Measurements from ENCODE around the gene PPIL3. TPM values are rescaled to one million over a fixed set of nuclear protein-coding genes. Genes with fewer than 3 reads are reported as not detected.
A peak's percentile ranks its signal among the peaks of the same experiment; 100 is the strongest.

Gene PPIL3
- polyA plus RNA-seq, 6 donors from 2014 or later: 25.3 to 47.1 (median 33.7) TPM

DNA sequence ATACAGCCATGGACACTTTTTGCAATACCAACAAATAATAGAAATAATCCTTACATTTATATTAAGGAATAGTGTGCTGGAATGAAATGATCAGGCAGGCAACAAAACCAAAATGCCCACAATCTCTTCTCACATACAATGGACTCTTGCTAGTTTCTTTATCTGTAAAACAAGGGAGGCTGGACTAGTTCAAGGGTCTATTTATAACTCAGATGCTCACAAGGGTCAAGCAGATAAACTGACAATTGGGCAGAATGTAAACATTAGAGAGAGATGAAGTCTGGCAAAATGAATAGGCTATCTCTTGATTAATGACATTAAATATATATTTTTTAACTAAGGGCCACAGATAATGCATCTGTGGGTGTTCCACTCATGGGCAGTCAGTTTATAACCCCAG lies 11.4 kb downstream of the PPIL3 start:
- H3K27me3 Mint-ChIP-seq: no peaks in the 10 kb centered on the region
- no peak overlapping the region for H3K4me3 Mint-ChIP-seq
- DNase-seq: no peak
- H3K36me3 Mint-ChIP-seq: peaks cover 0 to 21% of the 10 kb centered on the region in 2 donors
- no peaks in the 10 kb centered on the region for H3K9me3 Mint-ChIP-seq
- no peak for ATAC-seq (ENCODE audit: low read depth in 2 of 2)
- H3K27ac Mint-ChIP-seq: no peak overlapping the region
- no peaks in the 10 kb centered on the region for H3K4me1 Mint-ChIP-seq

DNA sequence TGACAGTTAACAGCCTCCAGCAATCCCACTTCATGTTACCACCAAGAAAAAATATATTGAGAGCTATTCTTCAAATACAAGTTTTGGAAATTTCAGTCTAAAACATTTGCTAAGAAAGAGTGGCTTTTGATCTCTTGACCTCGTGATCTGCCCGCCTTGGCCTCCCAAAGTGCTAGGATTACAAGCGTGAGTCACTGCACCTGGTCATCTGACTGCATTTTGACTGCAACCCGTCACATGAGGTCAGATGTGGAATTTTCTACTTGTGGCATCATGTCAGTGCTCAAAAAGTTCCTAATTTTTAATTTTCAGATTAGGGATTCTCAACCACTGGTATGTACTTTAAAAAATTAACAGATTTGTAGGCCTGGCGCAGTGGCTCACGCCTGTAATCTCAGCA lies 15.3 kb downstream of the PPIL3 start:
- peaks cover 0 to 2% (median 0%) of the 10 kb centered on the region in 3 donors for H3K4me1 Mint-ChIP-seq
- DNase-seq: no peak
- no peak for ATAC-seq (ENCODE audit: low read depth in 2 of 2)
- no peak overlapping the region for H3K27ac Mint-ChIP-seq
- H3K27me3 Mint-ChIP-seq: no peaks in the 10 kb centered on the region
- no peaks in the 10 kb centered on the region for H3K36me3 Mint-ChIP-seq
- H3K4me3 Mint-ChIP-seq: no peak overlapping the region
- no peaks in the 10 kb centered on the region for H3K9me3 Mint-ChIP-seq

DNA sequence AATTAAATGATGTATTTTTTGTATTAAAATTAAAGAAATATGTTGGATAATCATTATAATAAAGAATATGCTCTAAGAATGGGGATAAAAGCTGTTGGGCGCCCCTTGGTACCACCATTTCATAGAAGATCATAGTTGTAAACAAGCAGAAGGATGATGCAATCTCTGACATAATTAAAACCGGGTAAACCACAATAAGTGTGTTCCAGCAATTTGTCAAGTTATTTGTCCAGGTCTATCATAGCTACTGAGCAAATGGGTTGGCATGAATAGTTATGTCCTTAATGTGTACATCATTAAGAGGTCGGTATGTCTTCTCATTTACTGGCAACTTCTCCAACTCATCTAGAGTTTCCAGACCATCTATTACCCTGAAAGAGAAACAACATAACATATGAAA lies 17.7 kb downstream of the PPIL3 start:
- H3K4me3 Mint-ChIP-seq: no peak overlapping the region
- H3K4me1 Mint-ChIP-seq: peaks cover 0 to 7% (median 0%) of the 10 kb centered on the region in 3 donors
- DNase-seq (no peak), ATAC-seq (ENCODE audit: low read depth in 2 of 2) (no peak)
- no peaks in the 10 kb centered on the region for H3K36me3 Mint-ChIP-seq
- H3K27me3 Mint-ChIP-seq: no peaks in the 10 kb centered on the region
- no peak overlapping the region for H3K27ac Mint-ChIP-seq
- no peaks in the 10 kb centered on the region for H3K9me3 Mint-ChIP-seq

DNA sequence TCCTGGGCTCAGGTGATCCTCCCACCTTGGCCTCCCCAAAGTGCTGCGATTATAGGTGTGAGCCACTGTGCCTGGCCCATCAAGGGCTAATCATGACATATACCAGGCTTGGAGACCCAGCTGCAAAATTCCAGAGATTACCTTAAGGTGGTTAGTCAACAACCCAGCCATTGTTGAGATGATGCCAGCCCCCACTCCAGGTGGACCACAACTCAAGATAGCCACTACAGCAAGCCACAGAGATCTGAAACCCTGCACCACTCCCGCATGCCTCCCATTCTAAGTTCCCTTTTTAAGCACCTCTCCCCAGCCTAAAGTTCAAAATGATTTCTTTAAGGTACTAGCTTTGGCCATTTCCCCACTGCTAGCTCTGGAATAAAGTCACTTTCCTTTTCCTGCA lies 19.9 kb downstream of the PPIL3 start:
- DNase-seq (no peak), ATAC-seq (ENCODE audit: low read depth in 2 of 2) (no peak)
- Mint-ChIP-seq H3K27ac (no peak overlapping the region), H3K36me3 (peaks cover 1 to 3% of the 10 kb centered on the region in 2 donors), H3K4me1 (peaks cover 8 to 15% (median 9%) of the 10 kb centered on the region in 3 donors), H3K9me3 (peaks cover 0 to under 1% (median 0%) of the 10 kb centered on the region in 7 donors), H3K4me3 (peak overlapping the region in 1 of 8 donors; percentile 34), H3K27me3 (no peaks in the 10 kb centered on the region)

DNA sequence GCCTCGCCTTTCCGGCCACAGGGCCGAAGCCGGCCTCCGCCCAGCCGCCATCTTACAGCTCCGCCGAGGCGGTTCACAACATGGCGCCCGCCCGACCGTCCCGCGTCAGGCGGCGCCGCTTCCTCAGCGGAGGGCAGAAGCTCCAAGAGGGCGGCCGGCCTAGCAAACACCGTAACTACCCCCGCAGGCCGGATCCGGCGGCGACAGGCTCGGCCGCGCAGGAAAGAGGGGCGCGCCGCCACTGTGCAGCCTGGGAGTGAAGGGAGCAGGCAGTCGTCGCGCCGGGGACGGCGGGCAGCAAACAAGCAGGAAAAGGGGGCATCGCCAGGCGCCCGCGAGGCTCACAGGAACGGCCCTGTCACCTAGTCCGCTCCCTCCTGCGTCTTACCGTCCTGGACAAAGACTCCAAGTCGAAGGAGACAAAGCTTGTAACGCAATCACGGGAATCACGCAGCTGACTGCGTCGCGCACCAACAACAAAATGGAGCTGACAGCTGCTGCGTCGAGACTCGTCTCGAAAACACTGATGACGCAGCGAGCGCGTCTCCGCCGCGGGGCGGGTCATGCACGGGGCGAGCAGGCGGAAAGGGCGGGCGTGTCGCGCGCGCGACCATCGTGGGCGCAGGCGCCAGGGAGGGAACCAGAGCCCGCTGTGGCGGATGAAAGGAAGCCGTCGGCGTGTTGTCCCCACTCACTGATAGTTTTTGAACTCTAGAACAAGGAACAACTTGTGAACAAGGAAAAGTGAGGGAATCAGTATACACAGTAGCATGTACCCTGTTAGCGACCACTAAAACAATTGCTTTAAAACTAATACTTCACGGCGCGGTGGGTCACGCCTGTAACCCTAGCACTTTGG lies 24.5 kb downstream of the PPIL3 start, which contains the start of gene CLK1:
CLK1 (minus strand) TSS at position 483 of the 859 bp plus-strand sequence. CDS start 2,796 bp downstream, outside the sequence.
- Mint-ChIP-seq H3K4me1 (peaks cover 31 to 45% (median 37%) of the 10 kb centered on the region in 3 donors), H3K27ac (peak within 1 kb of the TSS; percentile 99 to 100 (median 100)), H3K4me3 (peak within 1 kb of the TSS; percentile 84 to 100 (median 96)), H3K36me3 (peaks cover 23 to 36% of the 10 kb centered on the region in 2 donors), H3K27me3 (no peaks in the 10 kb centered on the region), H3K9me3 (peaks cover 0 to 3% (median 0%) of the 10 kb centered on the region in 7 donors)
- DNase-seq (peak; percentile 93), ATAC-seq (ENCODE audit: low read depth in 2 of 2) (peak; percentile 77 to 78)

DNA sequence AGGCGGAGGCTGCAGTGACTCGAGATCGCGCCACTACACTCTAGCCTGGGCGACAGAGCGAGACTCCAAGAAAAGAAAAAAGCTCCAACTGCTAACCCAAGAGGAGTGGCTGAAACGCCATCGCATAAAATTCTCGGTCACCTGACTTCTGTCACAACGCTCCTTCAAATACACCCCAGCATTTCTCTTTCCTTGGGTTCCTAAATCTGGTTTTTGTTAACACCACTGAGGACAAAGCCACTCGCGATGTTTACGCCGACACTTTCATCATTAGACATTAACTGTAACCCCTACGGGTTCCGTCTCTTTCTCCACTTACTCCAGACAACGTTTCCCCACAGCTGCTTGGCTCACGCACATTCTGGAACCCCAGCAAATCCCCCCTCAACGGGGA lies 25.1 kb downstream of the PPIL3 start:
- Mint-ChIP-seq H3K27ac (peak overlapping the region; percentile 99 to 100 (median 100)), H3K9me3 (peaks cover 0 to 3% (median 0%) of the 10 kb centered on the region in 7 donors), H3K4me1 (peaks cover 32 to 51% (median 41%) of the 10 kb centered on the region in 3 donors), H3K27me3 (no peaks in the 10 kb centered on the region), H3K4me3 (peak overlapping the region; percentile 84 to 100 (median 96)), H3K36me3 (peaks cover 27 to 38% of the 10 kb centered on the region in 2 donors)
- no peak for DNase-seq
- ATAC-seq (ENCODE audit: low read depth in 2 of 2): peak; percentile 13 to 16

DNA sequence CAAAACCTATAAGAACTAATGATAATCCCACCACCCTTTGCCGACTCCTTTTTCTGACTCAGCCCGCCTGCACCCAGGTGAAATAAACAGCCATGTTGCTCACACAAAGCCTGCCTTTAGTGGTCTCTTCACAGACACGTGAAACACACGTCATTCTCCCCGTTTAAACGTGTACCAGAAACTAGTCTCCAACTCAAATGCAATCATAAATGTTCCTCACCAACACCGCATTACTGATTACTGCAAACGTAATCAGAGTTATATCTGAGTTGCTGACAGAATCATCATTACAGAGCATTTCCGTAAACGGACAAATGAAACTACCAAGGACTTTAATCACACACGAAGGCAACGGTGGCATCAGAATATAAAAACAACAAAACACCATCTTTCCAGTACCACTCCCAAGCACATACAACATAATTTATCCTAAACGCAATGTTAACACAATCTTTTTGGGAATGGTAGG lies 26.3 kb downstream of the PPIL3 start:
- H3K4me3 Mint-ChIP-seq: peak overlapping the region; percentile 84 to 100 (median 96)
- peaks cover 38 to 50% of the 10 kb centered on the region in 2 donors for H3K36me3 Mint-ChIP-seq

DNA sequence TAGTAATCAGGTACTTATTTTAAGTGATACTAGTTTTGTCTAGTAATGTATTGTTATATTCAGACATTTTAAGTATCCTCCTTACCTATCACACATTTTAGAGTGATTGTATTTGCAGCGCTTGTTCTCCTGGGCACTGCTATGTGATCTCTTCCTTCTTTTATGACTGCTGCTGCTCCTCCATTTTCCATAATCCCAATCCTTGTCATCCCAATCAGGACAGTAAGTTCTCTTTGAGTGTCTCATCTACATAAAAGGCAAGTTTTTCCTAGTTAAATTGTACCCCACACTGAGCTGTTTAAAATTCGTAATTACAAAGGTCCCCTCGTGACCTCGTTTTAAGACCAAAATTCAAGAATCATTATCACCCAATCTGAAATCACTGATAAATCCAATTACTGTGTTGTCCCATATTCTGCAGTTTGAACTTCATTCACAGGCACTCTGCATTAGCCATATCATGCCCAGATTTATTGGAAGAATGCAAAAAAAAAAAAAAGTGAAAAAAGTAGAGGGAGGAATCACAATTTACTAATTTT lies 27.2 kb downstream of the PPIL3 start:
- Mint-ChIP-seq H3K4me3 (peak overlapping the region; percentile 84 to 100 (median 96)), H3K4me1 (peaks cover 42 to 56% (median 54%) of the 10 kb centered on the region in 3 donors), H3K27me3 (no peaks in the 10 kb centered on the region), H3K9me3 (peaks cover 0 to 3% (median 0%) of the 10 kb centered on the region in 7 donors), H3K27ac (peak overlapping the region; percentile 47 to 100 (median 86)), H3K36me3 (peaks cover 44 to 55% of the 10 kb centered on the region in 2 donors)
- DNase-seq: no peak
- no peak for ATAC-seq (ENCODE audit: low read depth in 2 of 2)

More for the DNA sequence above, 26.3 kb downstream of the PPIL3 start:
- H3K4me1 Mint-ChIP-seq: peaks cover 42 to 58% (median 53%) of the 10 kb centered on the region in 3 donors
- DNase-seq: peak; percentile 55
- H3K27ac Mint-ChIP-seq: peak overlapping the region; percentile 99 to 100 (median 100)
- H3K27me3 Mint-ChIP-seq: no peaks in the 10 kb centered on the region
- peak; percentile 6 to 18 for ATAC-seq (ENCODE audit: low read depth in 2 of 2)
- H3K9me3 Mint-ChIP-seq: peaks cover 0 to 3% (median 0%) of the 10 kb centered on the region in 7 donors

DNA sequence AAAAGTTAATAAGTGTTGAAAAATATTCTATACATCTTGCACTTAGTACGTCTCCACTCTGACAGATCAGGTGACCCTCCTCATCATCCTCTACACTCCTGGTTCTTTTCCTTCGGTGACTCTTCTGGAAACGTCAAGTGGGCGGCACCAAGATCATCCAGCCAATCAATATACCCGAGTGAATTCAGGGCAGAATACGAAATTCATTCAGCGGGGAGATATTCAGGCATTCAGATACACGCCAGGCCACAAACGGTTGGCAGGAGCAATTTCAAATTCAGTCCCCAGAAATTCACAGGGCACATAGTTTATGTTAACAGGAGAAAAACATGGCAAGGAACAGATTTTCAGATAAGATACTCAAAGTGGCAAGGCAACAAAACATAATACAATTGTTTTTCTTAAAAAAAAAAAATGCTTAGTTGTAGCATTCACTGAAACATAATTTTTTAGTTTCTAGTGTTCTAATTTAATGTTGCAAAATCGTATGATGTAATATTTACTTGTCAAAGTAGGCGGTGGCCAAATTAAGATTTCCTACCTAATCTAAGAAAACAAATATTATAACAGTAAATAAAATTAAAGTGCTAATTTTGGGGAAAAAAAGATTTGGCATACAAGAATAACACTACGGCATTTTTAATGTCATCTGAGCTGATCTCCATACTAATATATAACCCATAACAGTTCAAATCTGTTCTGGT lies 28.6 kb downstream of the PPIL3 start:
- peak overlapping the region in 5 of 6 donors; percentile 47 to 93 (median 74) for H3K27ac Mint-ChIP-seq
- H3K9me3 Mint-ChIP-seq: peaks cover 0 to 3% (median 0%) of the 10 kb centered on the region in 7 donors
- peak overlapping the region; percentile 64 to 100 (median 84) for H3K4me3 Mint-ChIP-seq
- ATAC-seq (ENCODE audit: low read depth in 2 of 2): no peak
- no peaks in the 10 kb centered on the region for H3K27me3 Mint-ChIP-seq
- no peak for DNase-seq
- peaks cover 42 to 56% (median 55%) of the 10 kb centered on the region in 3 donors for H3K4me1 Mint-ChIP-seq
- H3K36me3 Mint-ChIP-seq: peaks cover 49 to 55% of the 10 kb centered on the region in 2 donors

DNA sequence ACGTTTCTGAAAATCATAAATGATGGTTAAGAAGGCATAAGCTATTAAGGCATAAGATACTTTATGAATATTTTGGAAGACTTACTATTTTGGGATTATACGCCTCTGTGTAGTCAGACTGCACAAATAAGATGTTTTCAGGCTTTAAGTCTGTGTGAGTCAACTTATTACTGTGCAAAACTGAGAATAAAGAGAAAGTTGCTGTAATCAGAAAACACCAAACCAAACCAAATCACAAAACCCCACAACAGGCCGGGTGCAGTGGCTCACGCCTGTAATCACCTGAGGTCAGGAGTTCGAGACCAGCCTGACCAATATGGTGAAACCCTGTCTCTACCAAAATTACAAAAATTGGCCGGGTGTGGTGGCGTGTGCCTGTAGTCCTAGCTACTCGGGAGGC lies 32.1 kb downstream of the PPIL3 start:
- ATAC-seq (ENCODE audit: low read depth in 2 of 2) (no peak), DNase-seq (no peak)
- Mint-ChIP-seq H3K4me1 (peaks cover 27 to 41% (median 37%) of the 10 kb centered on the region in 3 donors), H3K27me3 (no peaks in the 10 kb centered on the region), H3K27ac (peak overlapping the region in 3 of 6 donors; percentile 53 to 86 (median 66)), H3K36me3 (peaks cover 46 to 51% of the 10 kb centered on the region in 2 donors), H3K4me3 (peak overlapping the region in 1 of 8 donors; percentile 59), H3K9me3 (no peaks in the 10 kb centered on the region)

DNA sequence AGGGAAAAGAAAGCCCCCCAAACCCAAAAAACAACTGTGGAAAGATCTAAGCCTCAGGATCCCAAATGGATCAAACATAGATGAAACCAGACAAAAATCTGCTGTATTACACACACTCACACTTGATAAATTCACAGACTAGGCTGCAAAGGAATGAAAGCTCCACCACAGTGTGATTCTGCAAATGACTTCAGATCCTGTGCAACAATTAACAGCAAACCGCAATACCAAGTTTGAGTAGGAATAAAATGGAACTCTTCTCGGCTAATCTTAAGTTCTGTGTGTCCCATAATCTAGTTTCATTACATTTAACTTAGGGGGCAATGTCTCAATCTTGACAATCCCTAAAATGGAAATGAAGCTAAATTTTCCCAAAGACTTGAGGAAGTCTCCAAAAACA lies 36.3 kb downstream of the PPIL3 start:
- Mint-ChIP-seq H3K9me3 (no peaks in the 10 kb centered on the region), H3K36me3 (peaks cover 25 to 34% of the 10 kb centered on the region in 2 donors), H3K4me3 (no peak overlapping the region), H3K27me3 (no peaks in the 10 kb centered on the region), H3K27ac (peak overlapping the region in 5 of 6 donors; percentile 43 to 88 (median 67)), H3K4me1 (peaks cover 3 to 4% (median 3%) of the 10 kb centered on the region in 3 donors)
- no peak for ATAC-seq (ENCODE audit: low read depth in 2 of 2)
- DNase-seq: no peak

DNA sequence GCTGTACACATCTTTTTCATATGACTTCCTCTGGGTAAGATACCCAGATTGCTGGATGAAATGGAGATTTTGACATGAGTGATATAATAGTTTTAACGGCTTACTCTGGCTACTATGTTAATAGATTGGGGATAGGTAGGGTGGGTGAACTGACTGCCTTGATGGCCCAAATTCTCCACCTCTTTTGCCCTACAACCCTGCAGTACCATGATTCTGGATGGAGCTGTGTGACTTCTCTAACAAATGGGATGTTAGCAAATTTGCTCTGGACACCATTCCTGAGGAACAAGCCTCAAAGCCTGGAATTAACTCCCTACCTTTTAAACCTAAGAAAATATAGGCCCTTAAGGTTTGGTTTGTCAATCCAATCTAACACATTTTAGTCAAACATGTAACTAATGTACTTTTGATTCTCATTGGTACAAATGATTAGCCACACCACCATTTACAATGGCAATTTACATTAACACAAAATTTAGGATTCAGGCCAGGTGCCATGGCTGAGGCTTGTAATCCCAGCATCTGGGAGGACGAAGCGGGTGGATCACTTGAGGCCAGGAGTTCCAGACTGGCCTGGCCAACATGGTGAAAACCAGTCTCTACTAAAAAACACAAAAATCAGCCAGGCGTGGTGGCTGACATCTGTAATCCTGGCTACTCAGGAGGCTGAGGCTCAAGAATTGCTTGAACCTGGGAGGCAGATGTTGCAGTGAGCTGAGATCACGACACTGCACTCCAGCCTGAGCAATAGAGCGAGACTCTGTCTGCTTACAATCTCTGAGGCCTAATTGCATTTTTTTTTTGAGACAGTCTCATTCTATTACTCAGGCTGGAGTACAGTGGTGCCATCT lies 37.3 kb downstream of the PPIL3 start:
- no peaks in the 10 kb centered on the region for H3K9me3 Mint-ChIP-seq
- DNase-seq (no peak), ATAC-seq (ENCODE audit: low read depth in 2 of 2) (peak in 1 of 2 donors; percentile 25)
- no peaks in the 10 kb centered on the region for H3K27me3 Mint-ChIP-seq
- peaks cover 0 to 3% (median 3%) of the 10 kb centered on the region in 3 donors for H3K4me1 Mint-ChIP-seq
- H3K27ac Mint-ChIP-seq: peak overlapping the region in 5 of 6 donors; percentile 4 to 88 (median 67)
- H3K36me3 Mint-ChIP-seq: peaks cover 20 to 27% of the 10 kb centered on the region in 2 donors
- H3K4me3 Mint-ChIP-seq: peak overlapping the region in 1 of 8 donors; percentile 15
